Adipocyte (in vitro differentiated cells): Measurements from ENCODE around the gene APOO.
A peak's percentile ranks its signal among the peaks of the same experiment; 100 is the strongest.
"Not testable (repeated sequence)": the region's sequence is repeated elsewhere in the genome, so short reads cannot be mapped to it uniquely, and the experiment has no call there.

Source experiments
- DNase-seq: peaks from one replicate; pipeline ENCODE4 v3.0.0-alpha.2; 2015; ENCODE audit warnings: low read depth
- H3K27me3 ChIP-seq: replicated peaks from 2 replicates; pipeline ENCODE4 v1.7.0; 2013; ENCODE audit warnings: mild to moderate bottlenecking, low read length, moderate library complexity; ENCODE audit not compliant: control insufficient read depth, insufficient read depth
- H3K36me3 ChIP-seq: 2 replicates; pipeline ENCODE4 v1.7.0; 2013; ENCODE audit warnings: low read length, mild to moderate bottlenecking, moderate library complexity; ENCODE audit not compliant: control insufficient read depth, insufficient read depth, severe bottlenecking
- H3K4me1 ChIP-seq: 2 replicates; pipeline ENCODE4 v1.7.0; 2013; ENCODE audit warnings: mild to moderate bottlenecking, low read length, moderate library complexity; ENCODE audit not compliant: control insufficient read depth, insufficient read depth
- H3K4me3 ChIP-seq: 2 replicates; pipeline ENCODE4 v1.7.0; 2013; ENCODE audit warnings: mild to moderate bottlenecking, low read length, moderate library complexity
- H3K9ac ChIP-seq: 2 replicates; pipeline ENCODE4 v1.7.0; 2013; ENCODE audit warnings: mild to moderate bottlenecking, low read length, moderate library complexity
- H3K9me3 ChIP-seq: 2 replicates; pipeline ENCODE4 v1.7.0; 2013; ENCODE audit warnings: mild to moderate bottlenecking, low read length, moderate library complexity; ENCODE audit not compliant: control insufficient read depth

APOO gene

GRCh38 chrX:23885803-23886202, 21.9 kb downstream of the APOO start:
- no peak for DNase-seq
- Histone ChIP-seq H3K4me3 (no peak overlapping the region), H3K27me3 (peaks cover 9% of the 10 kb centered on the region), H3K9ac (no peak overlapping the region), H3K4me1 (peaks cover 15% of the 10 kb centered on the region), H3K9me3 (no peaks in the 10 kb centered on the region), H3K36me3 (no peaks in the 10 kb centered on the region)

- Histone ChIP-seq H3K9ac (no peak overlapping the region), H3K4me3 (no peak overlapping the region), H3K4me1 (peaks cover 15% of the 10 kb centered on the region), H3K9me3 (no peaks in the 10 kb centered on the region), H3K27me3 (peaks cover 9% of the 10 kb centered on the region), H3K36me3 (no peaks in the 10 kb centered on the region)
- no peak for DNase-seq
Observed at GRCh38 chrX:23884427-23885024, 23.2 kb downstream of the APOO start.

GRCh38 chrX:23883737-23884354, 23.9 kb downstream of the APOO start:
- DNase-seq = peak; percentile 54
- H3K4me3 ChIP-seq = no peak overlapping the region
- H3K4me1 ChIP-seq = peaks cover 11% of the 10 kb centered on the region
- peaks cover 9% of the 10 kb centered on the region for H3K27me3 ChIP-seq
- H3K36me3 ChIP-seq = no peaks in the 10 kb centered on the region
- H3K9ac ChIP-seq = no peak overlapping the region
- no peaks in the 10 kb centered on the region for H3K9me3 ChIP-seq

DNA sequence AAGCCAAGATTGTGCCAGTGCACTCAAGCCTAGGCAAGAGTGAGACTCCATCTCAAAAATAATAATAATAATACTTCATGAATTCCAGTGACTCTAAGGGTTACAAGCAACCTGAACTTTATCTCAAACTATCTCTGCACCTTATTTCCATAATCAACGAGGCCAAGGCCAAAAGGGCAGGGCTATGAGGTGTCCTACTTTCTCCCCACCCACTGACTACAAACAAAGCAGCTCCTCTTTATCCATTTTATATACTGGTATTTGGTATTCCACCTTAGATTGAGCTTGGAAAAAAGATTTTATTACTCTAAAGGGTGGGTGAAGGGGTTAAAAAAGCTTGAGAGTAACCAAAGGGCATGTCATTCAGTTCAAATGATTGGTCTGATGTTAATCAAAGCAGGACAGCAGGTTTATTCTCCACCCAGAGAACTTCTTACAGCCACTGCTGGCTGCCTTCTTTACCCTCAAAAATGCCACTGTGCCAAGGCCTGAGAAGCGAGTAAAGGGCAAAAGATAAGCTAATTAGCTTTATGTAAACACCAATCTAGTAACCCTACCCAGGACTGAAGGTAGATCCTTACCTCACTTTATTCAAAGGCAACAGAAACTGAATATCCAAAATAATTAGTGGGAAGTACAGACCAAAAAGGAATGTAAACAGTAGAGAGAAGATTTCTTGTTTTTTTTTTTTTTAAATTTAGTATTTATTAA, 28.2 kb downstream of the APOO start:
- no peak for DNase-seq
- H3K9me3 ChIP-seq = no peaks in the 10 kb centered on the region
- peaks cover 9% of the 10 kb centered on the region for H3K4me1 ChIP-seq
- no peak overlapping the region for H3K4me3 ChIP-seq
- H3K27me3 ChIP-seq = no peaks in the 10 kb centered on the region
- H3K36me3 ChIP-seq = no peaks in the 10 kb centered on the region
- no peak overlapping the region for H3K9ac ChIP-seq

DNA sequence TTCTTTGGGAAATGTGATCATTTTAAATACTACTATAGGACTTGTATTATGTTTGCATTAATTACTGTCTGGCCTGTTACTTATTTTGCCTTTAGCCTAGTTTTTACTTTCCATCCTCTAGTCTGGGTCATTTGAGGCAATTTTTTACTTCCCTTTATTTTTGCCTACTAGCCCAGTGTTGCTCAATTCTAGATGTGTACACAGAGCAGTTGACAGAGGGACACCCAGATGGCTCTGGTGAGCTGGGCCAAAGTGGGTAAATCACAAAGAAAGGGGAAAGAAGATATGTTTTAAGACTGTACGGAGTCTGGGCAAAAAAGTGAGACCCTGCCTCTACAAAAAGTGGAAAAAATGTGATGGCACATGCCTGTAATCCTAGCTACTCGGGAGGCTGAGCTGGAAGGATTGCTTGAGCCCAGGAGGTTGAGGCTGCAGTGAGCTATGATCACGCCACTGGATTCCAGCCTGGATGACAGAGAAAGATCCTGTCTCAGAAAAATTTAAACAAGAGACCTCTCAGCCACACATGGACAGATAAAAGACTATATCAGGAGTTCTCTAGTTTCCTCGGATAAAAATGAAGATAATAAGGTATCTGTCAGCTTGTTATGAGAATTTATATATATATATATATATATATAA, 35.7 kb downstream of the APOO start:
- Histone ChIP-seq H3K4me1 (peaks cover 10% of the 10 kb centered on the region), H3K4me3 (no peak overlapping the region), H3K27me3 (no peaks in the 10 kb centered on the region), H3K9ac (peak overlapping the region; percentile 58), H3K36me3 (no peaks in the 10 kb centered on the region), H3K9me3 (no peaks in the 10 kb centered on the region)
- DNase-seq = no peak

- no peaks in the 10 kb centered on the region for H3K36me3 ChIP-seq
- no peaks in the 10 kb centered on the region for H3K27me3 ChIP-seq
- H3K9ac ChIP-seq = no peak overlapping the region
- H3K4me3 ChIP-seq = no peak overlapping the region
- H3K4me1 ChIP-seq = peaks cover 10% of the 10 kb centered on the region
- H3K9me3 ChIP-seq = peaks cover 3% of the 10 kb centered on the region
- no peak for DNase-seq
Observed at GRCh38 chrX:23870041-23870440, 37.7 kb downstream of the APOO start.

GRCh38 chrX:23864742-23865326, 42.9 kb downstream of the APOO start:
- peaks cover 3% of the 10 kb centered on the region for H3K9me3 ChIP-seq
- no peaks in the 10 kb centered on the region for H3K4me1 ChIP-seq
- DNase-seq = no peak
- no peak overlapping the region for H3K9ac ChIP-seq
- no peak overlapping the region for H3K4me3 ChIP-seq
- no peaks in the 10 kb centered on the region for H3K27me3 ChIP-seq
- no peaks in the 10 kb centered on the region for H3K36me3 ChIP-seq

DNA sequence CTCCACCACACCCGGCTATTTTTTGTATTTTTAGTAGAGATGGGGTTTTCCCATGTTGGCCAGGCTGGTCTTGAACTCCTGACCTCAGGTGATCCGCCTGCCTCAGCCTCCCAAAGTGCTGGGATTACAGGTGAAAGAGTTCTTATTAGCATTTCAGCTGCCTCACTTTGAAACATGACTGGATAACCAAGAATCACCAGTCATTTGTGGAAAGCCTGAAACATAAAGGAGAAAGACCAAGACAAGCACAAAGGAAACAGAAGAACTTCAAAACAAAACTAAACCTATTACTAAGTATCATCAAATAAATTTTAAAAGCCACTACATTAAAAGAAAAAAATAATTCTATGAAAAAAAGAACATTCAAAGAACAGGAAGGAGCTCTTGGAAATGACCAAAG, 45.8 kb downstream of the APOO start:
- not testable (repeated sequence) for H3K36me3 ChIP-seq, H3K27me3 ChIP-seq, H3K4me3 ChIP-seq, H3K4me1 ChIP-seq, H3K9me3 ChIP-seq, H3K9ac ChIP-seq, DNase-seq

DNA sequence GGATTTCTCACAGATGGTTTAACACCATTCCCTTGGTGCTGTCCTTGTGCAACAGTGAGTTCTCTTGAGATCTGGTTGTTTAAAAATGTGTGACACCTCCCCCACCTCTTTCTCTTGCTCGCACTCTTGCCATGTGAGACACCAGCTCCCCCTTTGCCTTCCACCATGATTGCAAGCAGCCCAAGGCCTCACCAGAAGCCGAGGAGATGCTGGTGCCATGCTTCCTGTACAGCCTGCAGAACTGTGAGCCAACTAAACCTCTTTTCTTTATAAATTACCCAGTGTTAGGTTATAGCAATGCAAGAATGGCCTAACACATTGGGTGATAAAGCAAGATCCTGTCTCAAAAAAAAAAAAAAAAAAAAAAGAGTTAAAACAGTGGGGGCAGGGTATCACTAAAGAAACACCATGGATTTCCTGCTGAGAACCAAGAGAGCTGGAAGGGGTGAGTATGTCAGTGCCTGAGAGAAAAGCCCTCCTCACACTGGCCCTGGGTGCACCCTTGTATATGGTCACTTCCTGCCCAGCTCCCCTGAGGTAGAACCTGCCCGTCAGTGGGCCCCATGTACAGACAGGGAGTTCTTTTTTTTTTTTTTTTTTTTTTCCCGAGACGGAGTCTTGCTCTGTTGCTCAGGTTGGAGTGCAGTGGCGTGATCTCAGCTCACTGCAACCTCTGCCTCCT, 46.4 kb downstream of the APOO start:
- no peak for DNase-seq
- H3K27me3 ChIP-seq = no peaks in the 10 kb centered on the region

GRCh38 chrX:23859238-23859637, 48.5 kb downstream of the APOO start:
- H3K36me3 ChIP-seq, H3K9ac ChIP-seq, H3K27me3 ChIP-seq, H3K4me1 ChIP-seq, H3K4me3 ChIP-seq, DNase-seq, H3K9me3 ChIP-seq: not testable (repeated sequence)

More for the DNA sequence above, 46.4 kb downstream of the APOO start:
- Histone ChIP-seq H3K4me3 (no peak overlapping the region), H3K4me1 (peaks cover 3% of the 10 kb centered on the region), H3K9ac (no peak overlapping the region), H3K9me3 (peaks cover 3% of the 10 kb centered on the region), H3K36me3 (no peaks in the 10 kb centered on the region)

GRCh38 chrX:23857935-23858334, 49.8 kb downstream of the APOO start:
- Histone ChIP-seq H3K9me3 (no peaks in the 10 kb centered on the region), H3K27me3 (no peaks in the 10 kb centered on the region), H3K4me3 (no peak overlapping the region), H3K36me3 (no peaks in the 10 kb centered on the region), H3K4me1 (peaks cover 9% of the 10 kb centered on the region), H3K9ac (no peak overlapping the region)
- no peak for DNase-seq
